ENCODE results near the gene PEDS1.

PEDS1 gene

GRCh38 chr20:50115591-50116367 is 37.7 kb downstream of the PEDS1 start:
- H3K4me1 ChIP-seq (ENCODE audit: insufficient read depth, low read length, severe bottlenecking), result peaks cover 54% of the 10 kb centered on the region
- TF ChIP-seq EZH2 (IDR thresholded peaks at IDR 0.05; ENCODE audit: borderline replicate concordance, low read length) (no peak), CTCF (IDR thresholded peaks at IDR 0.05; ENCODE audit: low read length) (no peak)
- no peaks in the 10 kb centered on the region for H3K9me3 ChIP-seq (ENCODE audit: low read length)
- H3K27me3 ChIP-seq (ENCODE audit: insufficient read depth, low read length), result no peaks in the 10 kb centered on the region
- H4K20me1 ChIP-seq (ENCODE audit: insufficient read depth, low read length), result no peaks in the 10 kb centered on the region
- H3K4me2 ChIP-seq (ENCODE audit: low read length), result peak overlapping the region; percentile 88
- H2AFZ ChIP-seq (ENCODE audit: low read length), result peak overlapping the region; percentile 19
- H3K36me3 ChIP-seq (ENCODE audit: insufficient read depth, low read length), result 0 out of 2 replicates have a peak, but pooled peaks cover 5% of the 10 kb centered on the region
- H3K4me3 ChIP-seq (ENCODE audit: low read depth, low read length, poor library complexity, severe bottlenecking), result peak overlapping the region; percentile 78
- no peaks in the 10 kb centered on the region for H3K9me2 ChIP-seq (ENCODE audit: low read depth, low read length)
- no peaks in the 10 kb centered on the region for H3F3A ChIP-seq (ENCODE audit: insufficient read depth, low read length)
- H3K79me2 ChIP-seq (ENCODE audit: insufficient read depth, low read length), result peaks cover 20% of the 10 kb centered on the region
- H3K9ac ChIP-seq (ENCODE audit: low read length), result peak overlapping the region; percentile 80
- peak overlapping the region; percentile 27 for H3K27ac ChIP-seq (ENCODE audit: low read depth, low read length, poor library complexity, severe bottlenecking)

GRCh38 chr20:50115041-50115512 is 38.4 kb downstream of the PEDS1 start:
- Histone ChIP-seq H3K36me3 (ENCODE audit: insufficient read depth, low read length) (0 out of 2 replicates have a peak, but pooled peaks cover 5% of the 10 kb centered on the region), H3K27me3 (ENCODE audit: insufficient read depth, low read length) (no peaks in the 10 kb centered on the region), H3K9me3 (ENCODE audit: low read length) (no peaks in the 10 kb centered on the region), H3K4me2 (ENCODE audit: low read length) (peak overlapping the region; percentile 88), H3K4me3 (ENCODE audit: low read depth, low read length, poor library complexity, severe bottlenecking) (peak overlapping the region; percentile 78), H3K4me1 (ENCODE audit: insufficient read depth, low read length, severe bottlenecking) (peaks cover 61% of the 10 kb centered on the region), H3K27ac (ENCODE audit: low read depth, low read length, poor library complexity, severe bottlenecking) (peak overlapping the region; percentile 27), H3K79me2 (ENCODE audit: insufficient read depth, low read length) (peaks cover 27% of the 10 kb centered on the region), H3K9me2 (ENCODE audit: low read depth, low read length) (no peaks in the 10 kb centered on the region), H3F3A (ENCODE audit: insufficient read depth, low read length) (no peaks in the 10 kb centered on the region), H4K20me1 (ENCODE audit: insufficient read depth, low read length) (no peaks in the 10 kb centered on the region), H2AFZ (ENCODE audit: low read length) (no peak overlapping the region), H3K9ac (ENCODE audit: low read length) (peak overlapping the region; percentile 80)
- TF ChIP-seq EZH2 (IDR thresholded peaks at IDR 0.05; ENCODE audit: borderline replicate concordance, low read length) (no peak), CTCF (IDR thresholded peaks at IDR 0.05; ENCODE audit: low read length) (no peak)

- H3K4me2 ChIP-seq (ENCODE audit: low read length), result peak overlapping the region; percentile 88
- peaks cover 57% of the 10 kb centered on the region for H3K4me1 ChIP-seq (ENCODE audit: insufficient read depth, low read length, severe bottlenecking)
- no peaks in the 10 kb centered on the region for H3K9me3 ChIP-seq (ENCODE audit: low read length)
- no peaks in the 10 kb centered on the region for H4K20me1 ChIP-seq (ENCODE audit: insufficient read depth, low read length)
- peak overlapping the region; percentile 96 for H3K4me3 ChIP-seq (ENCODE audit: low read depth, low read length, poor library complexity, severe bottlenecking)
- H3K27ac ChIP-seq (ENCODE audit: low read depth, low read length, poor library complexity, severe bottlenecking), result peak overlapping the region; percentile 81
- H2AFZ ChIP-seq (ENCODE audit: low read length), result no peak overlapping the region
- no peaks in the 10 kb centered on the region for H3K9me2 ChIP-seq (ENCODE audit: low read depth, low read length)
- no peaks in the 10 kb centered on the region for H3K27me3 ChIP-seq (ENCODE audit: insufficient read depth, low read length)
- H3K9ac ChIP-seq (ENCODE audit: low read length), result peak overlapping the region; percentile 97
- peaks cover 41% of the 10 kb centered on the region for H3K79me2 ChIP-seq (ENCODE audit: insufficient read depth, low read length)
- 0 out of 2 replicates have a peak, but pooled peaks cover 11% of the 10 kb centered on the region for H3K36me3 ChIP-seq (ENCODE audit: insufficient read depth, low read length)
- TF ChIP-seq EZH2 (IDR thresholded peaks at IDR 0.05; ENCODE audit: borderline replicate concordance, low read length), result no peak
- TF ChIP-seq CTCF (IDR thresholded peaks at IDR 0.05; ENCODE audit: low read length), result no peak
- no peaks in the 10 kb centered on the region for H3F3A ChIP-seq (ENCODE audit: insufficient read depth, low read length)
Observed at GRCh38 chr20:50113420-50114224, 39.9 kb downstream of the PEDS1 start.

All from OCI-LY1 (cell line).